HG03565 (cell line): ENCODE measurements around the gene ZSCAN21.
A peak's percentile ranks its signal among the peaks of the same experiment; 100 is the strongest.

Experiments used
- ATAC-seq: cut with Tn5 transposase; IDR thresholded peaks from one replicate; pipeline ENCODE4 v1.9.1; 2021; ENCODE audit warnings: mild to moderate bottlenecking, moderate library complexity; ENCODE audit not compliant: unreplicated experiment

Gene ZSCAN21

GRCh38 chr7:100072462-100072861 lies 22.9 kb downstream of the ZSCAN21 start:
- ATAC-seq, result no peak

GRCh38 chr7:100074841-100075240 lies 25.3 kb downstream of the ZSCAN21 start:
- no peak for ATAC-seq

GRCh38 chr7:100075418-100075817 lies 25.8 kb downstream of the ZSCAN21 start:
- no peak for ATAC-seq

- ATAC-seq, result no peak
These were observed 27.6 kb downstream of the ZSCAN21 start for GRCh38 chr7:100077205-100077604.

- ATAC-seq, result no peak
These were observed 29.5 kb downstream of the ZSCAN21 start for GRCh38 chr7:100079024-100079560.

- ATAC-seq, result no peak
These were observed 31.4 kb downstream of the ZSCAN21 start for GRCh38 chr7:100080907-100081534.

GRCh38 chr7:100081535-100082102 lies 32.0 kb downstream of the ZSCAN21 start, which contains the start of gene ZNF3:
ZNF3 (minus strand) TSS chr7:100081723; CDS start chr7:100077357, 4,366 bp downstream.
- peak; percentile 73 for ATAC-seq

GRCh38 chr7:100082978-100083377 lies 33.4 kb downstream of the ZSCAN21 start:
- no peak for ATAC-seq

GRCh38 chr7:100085515-100085914 lies 35.9 kb downstream of the ZSCAN21 start:
- no peak for ATAC-seq

- no peak for ATAC-seq
These were observed 37.6 kb downstream of the ZSCAN21 start for GRCh38 chr7:100087055-100087750.

- ATAC-seq, result no peak
These were observed 38.6 kb downstream of the ZSCAN21 start for GRCh38 chr7:100088095-100088620.

- ATAC-seq, result no peak
These were observed 39.3 kb downstream of the ZSCAN21 start, which contains the start of gene COPS6 for GRCh38 chr7:100088621-100089457. COPS6 (plus strand) TSS chr7:100088969; CDS start chr7:100088991, 22 bp downstream.

GRCh38 chr7:100089458-100090196 lies 40.1 kb downstream of the ZSCAN21 start:
- ATAC-seq, result no peak

GRCh38 chr7:100090527-100091410 lies 41.2 kb downstream of the ZSCAN21 start:
- no peak for ATAC-seq

- ATAC-seq, result no peak
These were observed 42.0 kb downstream of the ZSCAN21 start for GRCh38 chr7:100091411-100092181.

GRCh38 chr7:100093054-100093453 lies 43.5 kb downstream of the ZSCAN21 start:
- no peak for ATAC-seq

- no peak for ATAC-seq
These were observed 43.9 kb downstream of the ZSCAN21 start for GRCh38 chr7:100093498-100093897.

GRCh38 chr7:100093925-100094486 lies 44.4 kb downstream of the ZSCAN21 start:
- ATAC-seq, result no peak
